Ovary (tissue), 3 donors: ENCODE data around the gene C1orf159.

Experiments used
- EP300 ChIP-seq: sonication (generic); formaldehyde crosslinking; IDR thresholded peaks from one replicate; pipeline ENCODE4 v1.6.1; 2017; ENCODE audit warnings: antibody characterized with exemption
- POLR2A ChIP-seq: fragments of 450-650 bp; IDR thresholded peaks from one replicate; pipeline ENCODE4 v1.6.1; 2017; ENCODE audit warnings: antibody characterized with exemption, mild to moderate bottlenecking, moderate library complexity
- TF ChIP-seq, protein P1 (sequence below), 3 donors: fragments of 450-650 bp in 2 of 3; fragments of 200-600 bp in 1 of 3; IDR thresholded peaks; one replicate each; pipeline versions ENCODE4 v1.5.1 to v1.8.0; 2016 to 2022; ENCODE audit warnings: antibody characterized with exemption in 3 of 3, mild to moderate bottlenecking in 1 of 3
- donor health status: DM: no; HTN: no; CAD: no.

DNA sequence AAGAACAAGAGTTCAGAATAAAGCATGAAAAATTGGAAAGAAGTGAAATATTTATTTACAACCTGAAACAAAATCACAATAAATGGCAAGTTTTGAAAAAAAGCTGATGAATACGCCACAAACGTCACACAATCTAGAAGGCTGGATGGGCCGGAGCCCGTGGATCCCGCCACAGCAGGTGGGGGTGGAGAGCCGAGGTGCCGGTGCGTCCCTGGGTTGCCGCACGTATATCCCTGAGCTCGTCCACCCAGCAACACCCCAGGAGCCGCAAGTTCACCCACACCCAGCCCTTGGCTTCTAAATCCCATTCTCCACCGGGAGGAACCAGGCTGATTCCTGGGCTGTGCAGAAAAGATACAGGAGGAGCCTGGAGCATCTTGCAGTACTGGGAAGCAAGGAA lies 32.2 kb upstream of the C1orf159 start:
- TF ChIP-seq, protein P1, sequence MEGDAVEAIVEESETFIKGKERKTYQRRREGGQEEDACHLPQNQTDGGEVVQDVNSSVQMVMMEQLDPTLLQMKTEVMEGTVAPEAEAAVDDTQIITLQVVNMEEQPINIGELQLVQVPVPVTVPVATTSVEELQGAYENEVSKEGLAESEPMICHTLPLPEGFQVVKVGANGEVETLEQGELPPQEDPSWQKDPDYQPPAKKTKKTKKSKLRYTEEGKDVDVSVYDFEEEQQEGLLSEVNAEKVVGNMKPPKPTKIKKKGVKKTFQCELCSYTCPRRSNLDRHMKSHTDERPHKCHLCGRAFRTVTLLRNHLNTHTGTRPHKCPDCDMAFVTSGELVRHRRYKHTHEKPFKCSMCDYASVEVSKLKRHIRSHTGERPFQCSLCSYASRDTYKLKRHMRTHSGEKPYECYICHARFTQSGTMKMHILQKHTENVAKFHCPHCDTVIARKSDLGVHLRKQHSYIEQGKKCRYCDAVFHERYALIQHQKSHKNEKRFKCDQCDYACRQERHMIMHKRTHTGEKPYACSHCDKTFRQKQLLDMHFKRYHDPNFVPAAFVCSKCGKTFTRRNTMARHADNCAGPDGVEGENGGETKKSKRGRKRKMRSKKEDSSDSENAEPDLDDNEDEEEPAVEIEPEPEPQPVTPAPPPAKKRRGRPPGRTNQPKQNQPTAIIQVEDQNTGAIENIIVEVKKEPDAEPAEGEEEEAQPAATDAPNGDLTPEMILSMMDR (IDR thresholded peaks at IDR 0.05): no peak
- no peak for TF ChIP-seq POLR2A
- TF ChIP-seq EP300: no peak
